ENCODE data around the gene MAP3K4.

Gene MAP3K4

GRCh38 chr6:161104966-161105365 is 113.4 kb downstream of the MAP3K4 start:
- Histone ChIP-seq H4K20me1 (ENCODE audit: insufficient read depth, low read length) (no peaks in the 10 kb centered on the region), H3K4me2 (ENCODE audit: insufficient read depth, low read length) (no peak overlapping the region), H3K9ac (ENCODE audit: low read depth, low read length) (no peak overlapping the region), H2AFZ (ENCODE audit: low read depth, low read length) (no peak overlapping the region), H3K9me3 (ENCODE audit: insufficient read depth, low read length, severe bottlenecking) (no peaks in the 10 kb centered on the region), H3K27me3 (ENCODE audit: insufficient read depth, low read length, poor library complexity) (no peaks in the 10 kb centered on the region), H3K4me3 (ENCODE audit: low read depth in 1 of 2, low read length in 2 of 2) (no peak overlapping the region), H3K36me3 (ENCODE audit: insufficient read depth, low read length) (peaks cover 73% of the 10 kb centered on the region), H3K79me2 (ENCODE audit: insufficient read depth, low read length) (no peaks in the 10 kb centered on the region), H3K27ac (ENCODE audit: low read length) (no peak overlapping the region), H3K4me1 (ENCODE audit: insufficient read depth, low read length) (no peaks in the 10 kb centered on the region)
- TF ChIP-seq EZH2 (IDR thresholded peaks at IDR 0.05; ENCODE audit: borderline replicate concordance, low read depth, low read length, severe bottlenecking) (no peak), CTCF (IDR thresholded peaks at IDR 0.05; ENCODE audit: borderline replicate concordance, extremely low read depth, low read length, poor library complexity, severe bottlenecking) (no peak)
- no peak for ATAC-seq (ENCODE audit: insufficient read depth, low read depth)
- DNase-seq = no peak

GRCh38 chr6:161105408-161105807 is 113.8 kb downstream of the MAP3K4 start:
- Histone ChIP-seq H3K27me3 (ENCODE audit: insufficient read depth, low read length, poor library complexity) (no peaks in the 10 kb centered on the region), H4K20me1 (ENCODE audit: insufficient read depth, low read length) (no peaks in the 10 kb centered on the region), H3K79me2 (ENCODE audit: insufficient read depth, low read length) (no peaks in the 10 kb centered on the region), H2AFZ (ENCODE audit: low read depth, low read length) (no peak overlapping the region), H3K36me3 (ENCODE audit: insufficient read depth, low read length) (peaks cover 75% of the 10 kb centered on the region), H3K9me3 (ENCODE audit: insufficient read depth, low read length, severe bottlenecking) (no peaks in the 10 kb centered on the region), H3K4me1 (ENCODE audit: insufficient read depth, low read length) (no peaks in the 10 kb centered on the region), H3K9ac (ENCODE audit: low read depth, low read length) (no peak overlapping the region), H3K4me2 (ENCODE audit: insufficient read depth, low read length) (no peak overlapping the region), H3K27ac (ENCODE audit: low read length) (no peak overlapping the region), H3K4me3 (ENCODE audit: low read depth in 1 of 2, low read length in 2 of 2) (no peak overlapping the region)
- TF ChIP-seq CTCF (IDR thresholded peaks at IDR 0.05; ENCODE audit: borderline replicate concordance, extremely low read depth, low read length, poor library complexity, severe bottlenecking) (no peak), EZH2 (IDR thresholded peaks at IDR 0.05; ENCODE audit: borderline replicate concordance, low read depth, low read length, severe bottlenecking) (no peak)
- no peak for ATAC-seq (ENCODE audit: insufficient read depth, low read depth)
- DNase-seq = no peak

- no peaks in the 10 kb centered on the region for H3K27me3 ChIP-seq (ENCODE audit: insufficient read depth, low read length, poor library complexity)
- no peak overlapping the region for H2AFZ ChIP-seq (ENCODE audit: low read depth, low read length)
- no peaks in the 10 kb centered on the region for H4K20me1 ChIP-seq (ENCODE audit: insufficient read depth, low read length)
- ATAC-seq (ENCODE audit: insufficient read depth, low read depth) (no peak), DNase-seq (no peak)
- H3K9ac ChIP-seq (ENCODE audit: low read depth, low read length) = no peak overlapping the region
- no peak overlapping the region for H3K27ac ChIP-seq (ENCODE audit: low read length)
- H3K4me2 ChIP-seq (ENCODE audit: insufficient read depth, low read length) = no peak overlapping the region
- H3K9me3 ChIP-seq (ENCODE audit: insufficient read depth, low read length, severe bottlenecking) = no peaks in the 10 kb centered on the region
- H3K4me1 ChIP-seq (ENCODE audit: insufficient read depth, low read length) = no peaks in the 10 kb centered on the region
- H3K79me2 ChIP-seq (ENCODE audit: insufficient read depth, low read length) = no peaks in the 10 kb centered on the region
- no peak overlapping the region for H3K4me3 ChIP-seq (ENCODE audit: low read depth in 1 of 2, low read length in 2 of 2)
- no peak for TF ChIP-seq EZH2 (IDR thresholded peaks at IDR 0.05; ENCODE audit: borderline replicate concordance, low read depth, low read length, severe bottlenecking)
- TF ChIP-seq CTCF (IDR thresholded peaks at IDR 0.05; ENCODE audit: borderline replicate concordance, extremely low read depth, low read length, poor library complexity, severe bottlenecking) = no peak
- H3K36me3 ChIP-seq (ENCODE audit: insufficient read depth, low read length) = peaks cover 84% of the 10 kb centered on the region
Observed at GRCh38 chr6:161107779-161108730, 116.5 kb downstream of the MAP3K4 start.

Data from DND-41 (cell line).